Right hindlimb (tissue), 1 donor: ENCODE results near the gene THEM4.

Experiments
- DNase-seq: peaks from one replicate; pipeline ENCODE4 v3.0.0-alpha.2; 2018

Gene THEM4

GRCh38 chr1:151834239-151834638, 75.1 kb downstream of the THEM4 start:
- DNase-seq, result no peak

- no peak for DNase-seq
These were observed 76.0 kb downstream of the THEM4 start for GRCh38 chr1:151833172-151833900.

- DNase-seq, result peak; percentile 41
These were observed 76.9 kb downstream of the THEM4 start for GRCh38 chr1:151832318-151832980.

- DNase-seq, result no peak
These were observed 77.7 kb downstream of the THEM4 start, which contains the start of gene RORC for GRCh38 chr1:151831605-151832004. Gene RORC (minus strand): TSS chr1:151831802. CDS start chr1:151831764, 38 bp downstream.

DNA sequence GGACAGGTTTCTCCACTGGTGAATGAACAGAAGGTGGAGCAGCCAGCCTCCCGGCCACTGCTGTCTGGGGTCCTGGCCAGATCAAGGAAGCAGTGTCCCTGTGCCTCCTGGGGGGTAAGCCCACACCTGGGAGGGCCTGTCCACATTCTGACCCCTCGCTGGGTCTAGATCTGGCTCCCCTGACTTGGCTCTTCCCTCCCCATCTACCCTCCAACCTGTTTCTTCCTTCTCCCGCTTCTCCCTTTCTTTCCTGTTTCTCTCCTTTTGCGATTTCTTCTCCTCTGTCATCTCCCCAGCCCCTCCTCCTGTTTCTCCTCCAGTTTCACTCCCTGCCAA, 78.1 kb downstream of the THEM4 start:
- no peak for DNase-seq

GRCh38 chr1:151830055-151830454, 79.3 kb downstream of the THEM4 start:
- DNase-seq, result no peak

- DNase-seq, result no peak
These were observed 79.8 kb downstream of the THEM4 start for GRCh38 chr1:151829352-151830046.

DNA sequence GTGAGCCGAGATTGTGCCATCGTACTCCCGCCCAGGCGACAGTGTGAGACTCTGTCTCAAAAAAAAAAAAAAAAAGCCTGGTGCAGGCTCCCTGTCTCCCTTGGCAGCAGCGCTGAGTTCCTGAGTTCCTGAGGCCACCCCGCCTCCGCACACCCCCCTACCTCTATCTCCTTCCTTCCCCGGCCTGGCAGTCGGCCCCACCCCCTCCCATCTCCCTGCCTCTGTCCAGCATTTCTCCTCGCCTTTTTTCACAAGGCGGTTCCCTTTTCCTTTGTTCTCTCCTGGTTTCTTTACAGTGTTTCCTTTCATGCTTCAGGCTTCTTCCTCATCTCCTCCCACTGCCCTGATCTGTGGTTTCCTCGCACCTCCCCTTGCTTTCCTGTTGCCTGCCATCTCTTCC, 80.4 kb downstream of the THEM4 start:
- DNase-seq, result no peak

DNA sequence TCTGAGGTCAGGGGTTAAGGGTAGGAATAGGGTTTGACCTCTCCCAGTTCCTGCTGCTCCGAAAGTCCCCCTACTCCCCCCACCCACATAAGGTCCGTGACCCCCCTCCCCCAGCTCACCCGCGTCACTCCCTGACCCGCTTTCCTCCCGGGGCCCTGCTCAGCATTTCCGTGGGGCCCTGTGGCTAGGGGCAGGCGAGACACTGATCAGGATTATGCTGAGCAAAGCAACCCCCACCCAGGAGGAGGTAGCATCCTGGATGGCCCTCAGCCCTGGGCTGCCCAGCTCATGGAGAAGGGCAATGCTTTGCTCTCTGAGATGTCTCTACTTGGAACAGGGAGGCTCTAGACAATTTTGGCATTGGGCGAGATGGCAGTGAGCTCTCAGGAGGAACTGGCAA, 81.5 kb downstream of the THEM4 start:
- no peak for DNase-seq

DNA sequence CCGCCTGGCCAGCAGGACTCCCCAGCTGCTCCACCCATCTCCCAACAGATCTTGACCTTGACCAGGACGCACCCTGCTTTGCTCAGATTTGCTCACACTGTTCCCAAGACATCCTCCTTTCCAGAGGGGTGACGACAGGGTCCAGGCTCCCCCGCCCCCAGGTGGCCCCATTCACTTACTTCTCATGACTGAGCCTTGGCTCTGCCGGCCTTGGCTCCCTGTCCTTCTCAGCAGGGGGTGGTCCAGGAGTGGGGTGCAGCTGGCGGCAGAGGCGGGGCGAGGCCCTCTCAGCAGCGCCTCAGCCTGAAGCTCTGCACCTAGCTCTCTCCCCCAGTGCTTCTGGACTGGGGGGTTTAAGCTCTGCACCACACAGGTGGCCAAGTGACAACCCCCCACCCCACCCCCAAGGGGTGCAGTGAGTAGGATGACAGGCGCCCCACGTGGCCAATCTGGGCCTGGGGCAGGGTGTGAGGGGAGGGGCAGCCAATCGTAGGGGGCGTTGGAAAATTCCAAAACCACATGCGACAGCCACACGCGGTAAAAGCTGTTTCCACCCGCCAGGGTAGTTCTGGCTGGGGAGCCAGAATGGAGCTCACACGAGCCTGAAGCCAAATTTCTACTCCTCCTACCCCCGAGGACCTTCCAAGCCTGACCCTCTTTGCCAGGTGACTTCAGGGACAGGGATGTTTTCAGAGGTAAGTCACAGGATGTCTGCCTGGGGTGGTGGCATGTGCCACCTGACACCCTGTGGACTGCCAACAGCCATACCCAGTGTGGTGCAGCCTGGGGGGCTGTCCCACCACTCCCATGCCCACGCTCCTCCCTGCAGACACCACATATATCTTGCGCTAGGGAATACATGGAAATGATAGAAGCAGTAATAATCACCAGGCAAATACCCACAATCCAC, 83.3 kb downstream of the THEM4 start:
- no peak for DNase-seq

DNA sequence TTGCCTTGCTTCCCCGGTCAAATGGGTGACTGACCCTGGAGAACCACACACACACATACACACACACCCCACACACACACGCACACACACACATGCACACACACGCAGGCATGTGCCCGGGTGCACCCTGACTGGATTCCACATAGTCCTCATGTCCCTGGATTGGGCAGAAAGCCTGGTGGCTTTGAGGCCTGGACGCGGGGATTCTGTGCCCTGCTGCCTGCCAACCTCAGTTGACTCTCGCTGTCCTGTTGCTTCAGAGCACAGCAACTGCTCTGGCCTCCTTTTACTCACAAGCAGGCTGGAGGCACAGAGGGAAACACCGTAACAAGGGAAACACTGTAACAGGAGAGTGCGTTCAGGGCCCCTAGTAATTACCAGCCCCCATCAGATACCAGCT, 84.1 kb downstream of the THEM4 start:
- DNase-seq, result no peak
